ENCODE measurements around the gene ADRA1B.

Gene ADRA1B

GRCh38 chr5:159923008-159923407, 6.7 kb downstream of the ADRA1B start:
- Mint-ChIP-seq H3K4me3 (no peak overlapping the region), H3K4me1 (ENCODE audit: low read depth in 2 of 2) (peaks cover 0 to 2% of the 10 kb centered on the region in 2 donors), H3K27ac (no peak overlapping the region), H3K9me3 (no peaks in the 10 kb centered on the region), H3K36me3 (ENCODE audit: insufficient read depth) (no peaks in the 10 kb centered on the region), H3K27me3 (peaks cover 6 to 14% of the 10 kb centered on the region in 2 donors)
- DNase-seq (no peak), ATAC-seq (replicated peaks) (no peak)

GRCh38 chr5:159928122-159928909, 12.0 kb downstream of the ADRA1B start:
- no peak overlapping the region for H3K27ac Mint-ChIP-seq
- DNase-seq (no peak), ATAC-seq (replicated peaks) (no peak)
- H3K4me1 Mint-ChIP-seq (ENCODE audit: low read depth in 2 of 2) = peaks cover 3 to 6% of the 10 kb centered on the region in 2 donors
- H3K36me3 Mint-ChIP-seq (ENCODE audit: insufficient read depth) = no peaks in the 10 kb centered on the region
- H3K27me3 Mint-ChIP-seq = peaks cover 38 to 49% of the 10 kb centered on the region in 2 donors
- no peak overlapping the region for H3K4me3 Mint-ChIP-seq
- no peaks in the 10 kb centered on the region for H3K9me3 Mint-ChIP-seq

- peaks cover 43 to 58% of the 10 kb centered on the region in 2 donors for H3K27me3 Mint-ChIP-seq
- ATAC-seq (replicated peaks) (no peak), DNase-seq (no peak)
- peaks cover 3% of the 10 kb centered on the region for H3K36me3 Mint-ChIP-seq (ENCODE audit: insufficient read depth)
- no peak overlapping the region for H3K4me3 Mint-ChIP-seq
- peaks cover 9 to 13% of the 10 kb centered on the region in 2 donors for H3K4me1 Mint-ChIP-seq (ENCODE audit: low read depth in 2 of 2)
- H3K9me3 Mint-ChIP-seq = no peaks in the 10 kb centered on the region
- no peak overlapping the region for H3K27ac Mint-ChIP-seq
Measured at GRCh38 chr5:159929176-159929575, 12.9 kb downstream of the ADRA1B start.

DNA sequence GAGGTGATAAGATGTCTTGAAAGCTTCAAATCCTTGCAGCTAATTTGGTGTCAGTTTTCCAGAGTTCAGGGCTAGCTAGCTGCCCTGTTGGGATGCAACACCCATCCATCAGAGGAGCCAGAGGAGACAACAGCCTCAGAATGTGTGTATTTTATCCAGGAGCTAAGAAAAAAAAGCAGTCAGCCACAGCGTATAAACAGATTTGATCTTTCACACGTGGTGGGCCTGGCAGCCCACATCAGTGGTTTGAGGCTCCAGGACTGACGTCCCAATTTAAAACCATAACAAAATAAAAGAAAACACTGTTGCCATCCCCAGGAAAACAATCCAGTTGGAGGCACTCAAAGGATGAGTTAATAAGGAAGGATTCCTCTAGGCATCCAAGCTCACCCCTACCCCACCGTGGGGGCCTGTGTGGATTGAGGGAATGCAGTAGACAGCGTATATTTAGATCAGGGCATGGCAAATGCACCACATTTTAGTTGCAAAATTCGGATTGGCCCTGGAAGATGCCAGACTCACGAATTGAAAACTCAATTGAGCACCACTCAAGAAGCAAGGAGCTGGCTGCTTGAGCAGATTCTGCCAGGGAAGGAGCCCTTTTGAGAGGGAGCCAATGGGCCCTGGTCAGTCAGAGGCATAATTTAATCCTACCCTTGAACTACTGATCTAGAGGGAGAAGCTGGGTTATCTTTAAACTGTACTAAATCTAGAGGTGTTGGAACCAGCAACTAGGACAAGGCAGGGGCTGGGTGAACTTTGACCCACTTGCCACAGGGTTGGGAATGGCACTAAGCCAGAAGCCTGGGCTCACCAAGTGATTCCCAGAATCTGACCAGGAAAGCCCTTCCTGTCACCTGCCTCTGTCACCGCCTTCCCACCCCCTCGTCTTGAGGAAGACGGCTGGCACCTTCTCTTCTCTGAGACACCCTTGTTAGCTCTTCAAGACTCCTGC, 17.5 kb downstream of the ADRA1B start:
- peak overlapping the region; percentile 49 to 56 for H3K27ac Mint-ChIP-seq
- peaks cover 57 to 90% of the 10 kb centered on the region in 2 donors for H3K27me3 Mint-ChIP-seq
- peaks cover 9 to 10% of the 10 kb centered on the region in 2 donors for H3K4me1 Mint-ChIP-seq (ENCODE audit: low read depth in 2 of 2)
- ATAC-seq (replicated peaks) = peak; percentile 93
- DNase-seq = peak; percentile 40 to 44 (median 43)
- H3K36me3 Mint-ChIP-seq (ENCODE audit: insufficient read depth) = peaks cover 3% of the 10 kb centered on the region
- peak overlapping the region; percentile 23 to 50 for H3K4me3 Mint-ChIP-seq
- H3K9me3 Mint-ChIP-seq = no peaks in the 10 kb centered on the region

- Mint-ChIP-seq H3K27me3 (peaks cover 63 to 95% of the 10 kb centered on the region in 2 donors), H3K4me1 (ENCODE audit: low read depth in 2 of 2) (peaks cover 9 to 10% of the 10 kb centered on the region in 2 donors), H3K9me3 (no peaks in the 10 kb centered on the region), H3K36me3 (ENCODE audit: insufficient read depth) (peaks cover 3% of the 10 kb centered on the region), H3K4me3 (no peak overlapping the region), H3K27ac (no peak overlapping the region)
- ATAC-seq (replicated peaks) (no peak), DNase-seq (no peak)
Measured at GRCh38 chr5:159935946-159936345, 19.7 kb downstream of the ADRA1B start.

DNA sequence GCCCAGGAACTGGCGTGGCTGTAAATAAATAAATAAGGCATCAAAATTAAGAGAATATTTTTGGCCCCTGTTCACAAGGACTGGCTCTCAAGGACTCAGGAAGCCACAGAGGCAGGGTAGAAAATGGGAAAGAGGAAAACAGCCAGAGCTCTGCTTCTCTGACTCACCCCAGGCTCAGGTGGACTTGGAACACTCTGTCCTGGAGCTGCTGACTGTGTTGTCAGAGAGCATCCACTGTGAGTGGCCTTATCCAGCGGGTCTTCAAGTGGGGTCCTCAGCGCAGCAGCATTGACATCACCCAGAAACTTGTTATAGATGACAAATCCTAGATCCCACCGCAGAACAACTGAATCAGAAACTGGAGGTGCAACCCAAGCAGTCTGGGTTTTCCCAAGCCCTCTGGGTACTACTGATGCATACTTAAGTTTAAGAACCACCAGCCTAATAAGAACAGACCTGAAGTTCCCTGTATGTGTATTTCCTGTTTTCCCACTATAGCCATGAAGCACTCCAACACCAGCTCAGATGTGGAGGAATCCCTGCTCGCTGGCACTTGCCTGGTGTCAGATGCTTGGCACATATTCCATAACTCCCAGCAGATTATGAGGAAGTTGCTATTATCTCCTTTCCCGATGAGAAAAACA, 20.5 kb downstream of the ADRA1B start:
- Mint-ChIP-seq H3K27me3 (peaks cover 70 to 98% of the 10 kb centered on the region in 2 donors), H3K4me1 (ENCODE audit: low read depth in 2 of 2) (peaks cover 9 to 10% of the 10 kb centered on the region in 2 donors), H3K27ac (no peak overlapping the region), H3K36me3 (ENCODE audit: insufficient read depth) (peaks cover 3% of the 10 kb centered on the region), H3K4me3 (no peak overlapping the region), H3K9me3 (no peaks in the 10 kb centered on the region)
- DNase-seq (no peak), ATAC-seq (replicated peaks) (no peak)

DNA sequence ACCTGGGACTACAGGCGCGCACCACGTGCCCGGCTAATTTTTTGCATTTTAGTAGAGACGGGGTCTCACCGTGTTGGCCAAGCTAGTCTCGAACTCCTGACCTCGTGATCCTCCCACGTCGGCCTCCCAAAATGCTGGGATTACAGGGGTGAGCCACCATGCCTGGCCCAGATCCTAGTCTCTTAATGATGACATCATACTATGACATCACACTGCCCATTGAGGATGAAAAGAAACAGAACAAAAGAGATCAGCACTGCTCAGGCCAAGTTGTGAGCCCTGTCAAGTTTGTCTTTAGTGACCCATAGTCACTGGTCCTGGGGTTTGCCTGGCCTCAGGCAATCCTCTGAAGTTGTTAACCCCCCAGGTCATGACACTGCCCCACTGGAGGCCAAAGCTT, 21.3 kb downstream of the ADRA1B start:
- Mint-ChIP-seq H3K4me3 (no peak overlapping the region), H3K27me3 (peaks cover 72 to 98% of the 10 kb centered on the region in 2 donors), H3K27ac (no peak overlapping the region), H3K9me3 (no peaks in the 10 kb centered on the region), H3K36me3 (ENCODE audit: insufficient read depth) (peaks cover 3% of the 10 kb centered on the region), H3K4me1 (ENCODE audit: low read depth in 2 of 2) (peaks cover 9 to 10% of the 10 kb centered on the region in 2 donors)
- no peak for DNase-seq
- ATAC-seq (replicated peaks) = no peak

- peaks cover 71 to 81% of the 10 kb centered on the region in 2 donors for H3K27me3 Mint-ChIP-seq
- no peaks in the 10 kb centered on the region for H3K9me3 Mint-ChIP-seq
- no peak for DNase-seq
Measured at GRCh38 chr5:159943326-159943725, 27.0 kb downstream of the ADRA1B start.

GRCh38 chr5:159944056-159944600, 27.8 kb downstream of the ADRA1B start:
- no peak overlapping the region for H3K4me3 Mint-ChIP-seq
- no peak for DNase-seq
- no peak overlapping the region for H3K27ac Mint-ChIP-seq
- no peaks in the 10 kb centered on the region for H3K9me3 Mint-ChIP-seq
- no peak for ATAC-seq (replicated peaks)
- no peaks in the 10 kb centered on the region for H3K36me3 Mint-ChIP-seq (ENCODE audit: insufficient read depth)
- H3K4me1 Mint-ChIP-seq (ENCODE audit: low read depth in 2 of 2) = peaks cover 2 to 3% of the 10 kb centered on the region in 2 donors
- peaks cover 67 to 74% of the 10 kb centered on the region in 2 donors for H3K27me3 Mint-ChIP-seq

More at GRCh38 chr5:159943326-159943725, 27.0 kb downstream of the ADRA1B start:
- no peak overlapping the region for H3K27ac Mint-ChIP-seq
- no peaks in the 10 kb centered on the region for H3K36me3 Mint-ChIP-seq (ENCODE audit: insufficient read depth)
- no peak for ATAC-seq (replicated peaks)
- peaks cover 2 to 3% of the 10 kb centered on the region in 2 donors for H3K4me1 Mint-ChIP-seq (ENCODE audit: low read depth in 2 of 2)
- H3K4me3 Mint-ChIP-seq = no peak overlapping the region

- H3K27me3 Mint-ChIP-seq = peaks cover 68 to 74% of the 10 kb centered on the region in 2 donors
- peaks cover 2 to 3% of the 10 kb centered on the region in 2 donors for H3K4me1 Mint-ChIP-seq (ENCODE audit: low read depth in 2 of 2)
- H3K27ac Mint-ChIP-seq = no peak overlapping the region
- no peak overlapping the region for H3K4me3 Mint-ChIP-seq
- H3K9me3 Mint-ChIP-seq = no peaks in the 10 kb centered on the region
- DNase-seq = no peak
- ATAC-seq (replicated peaks) = peak; percentile 43
- no peaks in the 10 kb centered on the region for H3K36me3 Mint-ChIP-seq (ENCODE audit: insufficient read depth)
Measured at GRCh38 chr5:159945359-159945758, 29.1 kb downstream of the ADRA1B start.

GRCh38 chr5:159947708-159948358, 31.6 kb downstream of the ADRA1B start:
- H3K9me3 Mint-ChIP-seq = no peaks in the 10 kb centered on the region
- no peak for DNase-seq
- no peaks in the 10 kb centered on the region for H3K36me3 Mint-ChIP-seq (ENCODE audit: insufficient read depth)
- H3K4me3 Mint-ChIP-seq = no peak overlapping the region
- no peak for ATAC-seq (replicated peaks)
- H3K27me3 Mint-ChIP-seq = peaks cover 59 to 68% of the 10 kb centered on the region in 2 donors
- peaks cover 2 to 3% of the 10 kb centered on the region in 2 donors for H3K4me1 Mint-ChIP-seq (ENCODE audit: low read depth in 2 of 2)
- H3K27ac Mint-ChIP-seq = no peak overlapping the region

DNA sequence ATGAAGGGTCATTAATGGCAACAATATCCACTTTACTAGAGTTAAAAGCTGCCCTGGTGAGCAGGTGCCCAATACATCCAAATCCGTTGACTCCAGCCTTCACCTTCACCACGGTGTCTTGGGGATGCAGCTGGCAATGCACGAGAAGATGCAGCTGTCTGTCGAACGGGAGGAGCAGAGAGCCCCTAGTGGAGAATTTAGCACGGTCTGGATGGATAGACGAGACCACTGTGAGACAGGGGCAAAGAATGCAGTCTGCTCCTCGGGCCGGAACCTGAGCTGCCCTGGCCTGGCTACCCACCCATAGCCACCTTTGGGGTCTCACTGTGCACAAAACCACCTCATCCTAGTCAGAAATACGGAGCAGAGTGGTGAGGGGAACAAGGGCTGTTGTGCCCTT, 35.1 kb downstream of the ADRA1B start:
- ATAC-seq (replicated peaks) = peak; percentile 29
- Mint-ChIP-seq H3K27me3 (peaks cover 46 to 77% of the 10 kb centered on the region in 2 donors), H3K4me1 (ENCODE audit: low read depth in 2 of 2) (no peaks in the 10 kb centered on the region), H3K9me3 (no peaks in the 10 kb centered on the region), H3K4me3 (no peak overlapping the region), H3K27ac (no peak overlapping the region), H3K36me3 (ENCODE audit: insufficient read depth) (no peaks in the 10 kb centered on the region)
- DNase-seq = no peak

Data from effector memory CD8-positive, alpha-beta T cell (primary cell).